PC-9 (cell line): ENCODE data around the gene ABI2. TPM values are rescaled to one million over a fixed set of nuclear protein-coding genes. Genes with fewer than 3 reads are reported as not detected.

Experiments used
- BruUV-seq: library from RNA; stranded (reverse); fragments of 400-500 nt; replicated peaks from 2 replicates; lab custom pipeline; 2021; lab: Mats Ljungman, UMichigan
- CTCF ChIA-PET: fragments of 300-600 bp; sonication (Branson Sonifier 250); formaldehyde crosslinking; loops from one replicate; lab custom pipeline; 2022; ENCODE audit warnings: antibody characterized with exemption; lab: Charles Lee
- POLR2A ChIA-PET: fragments of 300-600 bp; sonication (Branson Sonifier 250); formaldehyde crosslinking; loops from one replicate; lab custom pipeline; 2022; ENCODE audit warnings: antibody characterized with exemption; ENCODE audit not compliant: unreplicated experiment; lab: Charles Lee
- DNase-seq, 2 experiments: peaks; one replicate each; pipeline versions ENCODE4 v3.0.0 to v3.0.0-alpha.2; 2015 to 2022; ENCODE audit warnings: mixed read lengths in 1 of 2
- H2AFZ ChIP-seq: fragments of 200-600 bp; sonication (generic); 2 replicates; pipeline ENCODE4 v1.8.1; 2017; ENCODE audit warnings: antibody characterized with exemption
- H3F3A ChIP-seq: fragments of 200-600 bp; sonication (generic); 2 replicates; pipeline ENCODE4 v1.8.1; 2017; ENCODE audit warnings: antibody characterized with exemption, mild to moderate bottlenecking, low read depth; ENCODE audit not compliant: insufficient read depth
- H3K27ac ChIP-seq: fragments of 200-600 bp; sonication (generic); 2 replicates; pipeline ENCODE4 v1.6.1; 2016; ENCODE audit warnings: mixed run types
- H3K27me3 ChIP-seq: fragments of 200-600 bp; sonication (generic); 2 replicates; pipeline ENCODE4 v1.6.1; 2016; ENCODE audit warnings: low read depth, mixed run types; ENCODE audit not compliant: insufficient read depth
- H3K36me3 ChIP-seq: fragments of 200-600 bp; sonication (generic); 2 replicates; pipeline ENCODE4 v1.6.1; 2016; ENCODE audit warnings: low read depth, mixed run types
- H3K4me1 ChIP-seq: fragments of 200-600 bp; sonication (generic); replicated peaks from 2 replicates; pipeline ENCODE4 v1.6.1; 2016; ENCODE audit warnings: mixed run types; ENCODE audit not compliant: insufficient read depth
- H3K4me2 ChIP-seq: fragments of 200-600 bp; sonication (generic); 2 replicates; pipeline ENCODE4 v1.6.1; 2017; ENCODE audit warnings: mixed run types
- H3K4me3 ChIP-seq: fragments of 200-600 bp; sonication (generic); 2 replicates; pipeline ENCODE4 v1.6.1; 2016; ENCODE audit warnings: mixed run types
- H3K79me2 ChIP-seq: fragments of 200-600 bp; sonication (generic); 2 replicates; pipeline ENCODE4 v1.6.1; 2017; ENCODE audit warnings: low read depth, mixed run types
- H3K9me2 ChIP-seq: fragments of 200-600 bp; sonication (generic); 2 replicates; pipeline ENCODE4 v1.8.1; 2017; ENCODE audit warnings: mild to moderate bottlenecking; ENCODE audit not compliant: insufficient read depth
- H3K9me3 ChIP-seq: fragments of 200-600 bp; sonication (generic); 2 replicates; pipeline ENCODE4 v1.8.1; 2016; ENCODE audit warnings: low read depth; ENCODE audit not compliant: insufficient read depth
- H4K20me1 ChIP-seq: fragments of 200-600 bp; sonication (generic); 2 replicates; pipeline ENCODE4 v1.8.1; 2017; ENCODE audit not compliant: insufficient read depth
- EZH2 ChIP-seq: fragments of 200-600 bp; sonication (generic); IDR thresholded peaks from 2 replicates; pipeline ENCODE4 v1.8.0; 2017; ENCODE audit warnings: antibody characterized with exemption, low read depth
- intact Hi-C: fragments of 100-400 bp; cut with micrococcal nuclease; formaldehyde crosslinking; loops from one replicate; pipeline ENCODE4 v1.10.0; 2022; ENCODE audit not compliant: unreplicated experiment
- total RNA-seq: library from RNA; stranded (reverse); gene quantifications from 2 replicates; pipeline ENCODE4 v1.2.3, GENCODE V29; 2021
- TF ChIP-seq, protein P1 (sequence below): fragments of 200-600 bp; sonication (generic); conservative IDR thresholded peaks from 2 replicates; pipeline ENCODE4 v1.6.1; 2017; ENCODE audit warnings: mixed run types, antibody characterized with exemption, mild to moderate bottlenecking, moderate library complexity

ABI2 gene
- total RNA-seq, 1 experiment from 2014 or later, result 54.3 TPM

DNA sequence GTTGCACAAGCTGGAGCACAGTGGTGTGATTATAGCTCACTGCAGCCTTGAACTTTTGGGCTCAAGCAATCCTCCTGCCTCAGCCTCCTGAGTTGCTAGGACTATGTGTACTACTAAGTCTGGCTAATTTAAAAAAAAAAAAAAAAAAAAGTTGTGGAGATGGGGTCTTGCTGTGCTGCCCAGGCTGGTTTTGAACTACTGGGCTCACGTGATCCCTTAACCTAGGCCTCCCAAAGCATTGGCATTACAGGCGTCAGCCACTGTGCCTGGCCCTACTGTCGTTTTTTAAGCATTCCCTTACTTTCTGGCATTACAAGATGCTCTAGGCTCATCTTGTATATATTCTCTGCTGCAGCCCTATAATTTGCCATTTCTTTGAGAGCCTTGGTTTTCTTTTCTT lies 118.6 kb downstream of the ABI2 start:
- Histone ChIP-seq H3K4me3 (no peak overlapping the region), H4K20me1 (no peaks in the 10 kb centered on the region), H3K36me3 (0 out of 2 replicates have a peak, but pooled peaks cover 3% of the 10 kb centered on the region), H3K9me2 (no peaks in the 10 kb centered on the region), H3F3A (peaks cover 5% of the 10 kb centered on the region; the same call in 1 of the 2 replicates), H3K9me3 (no peaks in the 10 kb centered on the region), H3K4me1 (0 out of 2 replicates have a peak, but pooled peaks cover 3% of the 10 kb centered on the region), H3K27ac (no peak overlapping the region), H3K4me2 (no peak overlapping the region), H2AFZ (no peak overlapping the region), H3K79me2 (no peaks in the 10 kb centered on the region), H3K27me3 (no peaks in the 10 kb centered on the region)
- ChIA-PET CTCF (interaction anchor here (0.5 kb wide), 1 partner anchor 204 kb away, joined by 4 read pairs; no protein-coding TSS in a partner anchor), POLR2A (no interaction called here)
- no peak for TF ChIP-seq EZH2
- TF ChIP-seq, protein P1, sequence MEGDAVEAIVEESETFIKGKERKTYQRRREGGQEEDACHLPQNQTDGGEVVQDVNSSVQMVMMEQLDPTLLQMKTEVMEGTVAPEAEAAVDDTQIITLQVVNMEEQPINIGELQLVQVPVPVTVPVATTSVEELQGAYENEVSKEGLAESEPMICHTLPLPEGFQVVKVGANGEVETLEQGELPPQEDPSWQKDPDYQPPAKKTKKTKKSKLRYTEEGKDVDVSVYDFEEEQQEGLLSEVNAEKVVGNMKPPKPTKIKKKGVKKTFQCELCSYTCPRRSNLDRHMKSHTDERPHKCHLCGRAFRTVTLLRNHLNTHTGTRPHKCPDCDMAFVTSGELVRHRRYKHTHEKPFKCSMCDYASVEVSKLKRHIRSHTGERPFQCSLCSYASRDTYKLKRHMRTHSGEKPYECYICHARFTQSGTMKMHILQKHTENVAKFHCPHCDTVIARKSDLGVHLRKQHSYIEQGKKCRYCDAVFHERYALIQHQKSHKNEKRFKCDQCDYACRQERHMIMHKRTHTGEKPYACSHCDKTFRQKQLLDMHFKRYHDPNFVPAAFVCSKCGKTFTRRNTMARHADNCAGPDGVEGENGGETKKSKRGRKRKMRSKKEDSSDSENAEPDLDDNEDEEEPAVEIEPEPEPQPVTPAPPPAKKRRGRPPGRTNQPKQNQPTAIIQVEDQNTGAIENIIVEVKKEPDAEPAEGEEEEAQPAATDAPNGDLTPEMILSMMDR, result no peak
- no peak for DNase-seq
- no TSS peak for BruUV-seq
- intact Hi-C loops, result no loop called here

- ChIA-PET POLR2A (no interaction called here), CTCF (no interaction called here)
- BruUV-seq, result no TSS peak
- Histone ChIP-seq H3K4me2 (no peak overlapping the region), H3K9me2 (no peaks in the 10 kb centered on the region), H3K36me3 (no peaks in the 10 kb centered on the region), H3K27me3 (no peaks in the 10 kb centered on the region), H3K4me3 (no peak overlapping the region), H3K79me2 (no peaks in the 10 kb centered on the region), H3K27ac (no peak overlapping the region), H3K9me3 (no peaks in the 10 kb centered on the region), H2AFZ (no peak overlapping the region), H3F3A (peaks cover 12% of the 10 kb centered on the region; the same call in 1 of the 2 replicates), H3K4me1 (0 out of 2 replicates have a peak, but pooled peaks cover 6% of the 10 kb centered on the region), H4K20me1 (no peaks in the 10 kb centered on the region)
- no peak for DNase-seq
- intact Hi-C loops, result loop anchor here (10.0 kb wide), 1 partner anchor 616 kb away; no protein-coding TSS in a partner anchor
- no peak for TF ChIP-seq EZH2
- TF ChIP-seq, protein P1, result no peak
Measured at GRCh38 chr2:203450561-203450960, 122.4 kb downstream of the ABI2 start.

DNA sequence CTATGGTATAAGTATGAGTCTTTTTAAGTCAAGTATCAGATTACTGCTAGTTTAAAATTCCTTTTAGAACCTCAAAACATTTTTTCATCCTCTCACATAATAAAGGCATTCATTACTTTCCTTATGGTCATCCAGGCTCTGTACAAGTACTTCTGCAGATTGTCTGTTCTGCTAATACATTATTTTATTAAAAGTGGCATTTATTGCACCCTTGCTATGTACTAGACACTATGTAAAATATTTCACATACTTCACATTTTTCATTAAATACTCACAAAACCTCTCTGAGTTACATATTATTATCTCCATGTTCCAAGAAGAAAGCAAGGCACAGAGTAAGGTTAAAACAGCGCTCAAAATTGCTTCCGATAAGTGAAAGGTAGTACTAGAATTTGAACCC lies 122.8 kb downstream of the ABI2 start:
- no peak for TF ChIP-seq EZH2
- TF ChIP-seq, protein P1, result no peak
- Histone ChIP-seq H2AFZ (no peak overlapping the region), H3K4me1 (0 out of 2 replicates have a peak, but pooled peaks cover 6% of the 10 kb centered on the region), H3F3A (peaks cover 12% of the 10 kb centered on the region; the same call in 1 of the 2 replicates), H3K27ac (no peak overlapping the region), H3K27me3 (no peaks in the 10 kb centered on the region), H3K9me3 (no peaks in the 10 kb centered on the region), H3K4me3 (no peak overlapping the region), H3K9me2 (no peaks in the 10 kb centered on the region), H3K79me2 (no peaks in the 10 kb centered on the region), H3K4me2 (no peak overlapping the region), H4K20me1 (no peaks in the 10 kb centered on the region), H3K36me3 (no peaks in the 10 kb centered on the region)
- no TSS peak for BruUV-seq
- POLR2A ChIA-PET, result no interaction called here
- DNase-seq, result no peak
- CTCF ChIA-PET, result no interaction called here
- intact Hi-C loops, result loop anchor here (10.0 kb wide), 1 partner anchor 616 kb away; no protein-coding TSS in a partner anchor
